GM18502 (cell line): Measurements from ENCODE around the gene PRKAG2.
"Not testable (repeated sequence)": the region's sequence is repeated elsewhere in the genome, so short reads cannot be mapped to it uniquely, and the experiment has no call there.

Source experiments
- ATAC-seq: cut with Tn5 transposase; IDR thresholded peaks from one replicate; pipeline ENCODE4 v1.9.1; 2021; ENCODE audit warnings: mild to moderate bottlenecking; ENCODE audit not compliant: unreplicated experiment, poor library complexity

Gene PRKAG2

GRCh38 chr7:151838861-151839381 is 38.0 kb downstream of the PRKAG2 start:
- peak; percentile 73 for ATAC-seq

- no peak for ATAC-seq
Observed at GRCh38 chr7:151838072-151838471, 38.8 kb downstream of the PRKAG2 start.

GRCh38 chr7:151837285-151838042 is 39.5 kb downstream of the PRKAG2 start:
- ATAC-seq = no peak

- ATAC-seq = no peak
Observed at GRCh38 chr7:151836927-151837205, 40.0 kb downstream of the PRKAG2 start.

GRCh38 chr7:151836191-151836926 is 40.6 kb downstream of the PRKAG2 start:
- no peak for ATAC-seq

GRCh38 chr7:151835636-151836035 is 41.3 kb downstream of the PRKAG2 start:
- no peak for ATAC-seq

GRCh38 chr7:151834271-151835035 is 42.5 kb downstream of the PRKAG2 start:
- ATAC-seq = no peak

GRCh38 chr7:151833691-151834090 is 43.2 kb downstream of the PRKAG2 start:
- no peak for ATAC-seq

- no peak for ATAC-seq
Observed at GRCh38 chr7:151833213-151833651, 43.7 kb downstream of the PRKAG2 start.

GRCh38 chr7:151832656-151833055 is 44.3 kb downstream of the PRKAG2 start:
- ATAC-seq = no peak

- no peak for ATAC-seq
Observed at GRCh38 chr7:151832138-151832537, 44.8 kb downstream of the PRKAG2 start.

GRCh38 chr7:151831606-151832005 is 45.3 kb downstream of the PRKAG2 start:
- ATAC-seq = no peak

GRCh38 chr7:151830121-151830830 is 46.6 kb downstream of the PRKAG2 start:
- no peak for ATAC-seq

GRCh38 chr7:151829707-151830106 is 47.2 kb downstream of the PRKAG2 start:
- no peak for ATAC-seq

GRCh38 chr7:151827620-151828019 is 49.3 kb downstream of the PRKAG2 start:
- ATAC-seq = no peak

- ATAC-seq = not testable (repeated sequence)
Observed at GRCh38 chr7:151826316-151826715, 50.6 kb downstream of the PRKAG2 start.

GRCh38 chr7:151825721-151826120 is 51.2 kb downstream of the PRKAG2 start:
- no peak for ATAC-seq

GRCh38 chr7:151824373-151824933 is 52.5 kb downstream of the PRKAG2 start:
- ATAC-seq = no peak

GRCh38 chr7:151823566-151824372 is 53.1 kb downstream of the PRKAG2 start:
- no peak for ATAC-seq
